HG03442 (cell line): ENCODE data around the gene ATOH8.
A peak's percentile ranks its signal among the peaks of the same experiment; 100 is the strongest.

Experiments used
- ATAC-seq: cut with Tn5 transposase; IDR thresholded peaks from one replicate; pipeline ENCODE4 v1.9.1; 2021; ENCODE audit warnings: mild to moderate bottlenecking, moderate library complexity; ENCODE audit not compliant: unreplicated experiment

Gene ATOH8

DNA sequence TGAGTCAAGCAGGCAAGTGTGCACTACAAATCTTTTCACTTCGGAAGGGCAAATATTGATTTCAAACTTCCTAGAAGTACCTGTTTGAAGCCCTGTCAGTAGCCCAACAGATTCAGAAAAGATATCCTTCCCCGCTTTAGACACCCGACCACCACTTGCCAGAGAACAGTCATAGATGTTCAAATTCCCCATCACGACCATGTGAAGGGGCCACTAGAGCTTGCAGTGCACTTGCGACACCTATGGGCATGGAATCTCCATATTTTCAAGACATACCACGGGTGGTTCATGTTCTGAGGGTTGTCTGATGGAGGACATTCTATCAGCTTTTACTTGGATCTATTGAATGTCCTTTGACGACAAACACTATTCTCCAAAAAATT, 35.8 kb upstream of the ATOH8 start:
- no peak for ATAC-seq

DNA sequence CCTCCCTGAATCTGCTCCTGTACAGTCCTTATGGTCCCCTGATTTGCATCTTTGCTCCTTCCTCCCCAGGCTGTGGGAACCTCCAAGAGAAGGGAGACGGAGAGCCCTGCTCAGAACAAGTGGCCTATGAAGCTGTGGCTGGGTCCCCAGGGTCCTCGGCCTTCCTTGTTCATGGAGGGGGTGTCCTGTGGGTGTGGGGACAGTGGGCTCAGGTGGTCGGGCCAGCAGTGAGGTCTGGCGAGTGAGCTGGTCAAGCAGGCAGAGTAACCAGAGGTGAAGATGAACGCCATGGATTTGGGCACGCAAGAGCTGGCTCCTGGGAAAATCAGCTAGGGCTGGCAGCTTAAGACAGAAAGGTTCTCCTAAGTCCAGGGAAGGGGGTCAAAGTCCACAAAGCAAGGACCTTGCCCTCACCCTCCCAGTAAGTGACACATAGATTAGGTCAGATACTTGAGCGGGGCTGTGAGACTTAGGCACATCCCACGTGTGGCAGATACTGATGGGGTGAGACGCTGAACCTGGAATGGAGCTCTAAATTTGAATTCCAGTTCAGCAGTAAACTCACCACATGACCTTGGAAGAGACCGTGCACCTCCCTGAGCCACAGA, 34.8 kb upstream of the ATOH8 start:
- no peak for ATAC-seq

DNA sequence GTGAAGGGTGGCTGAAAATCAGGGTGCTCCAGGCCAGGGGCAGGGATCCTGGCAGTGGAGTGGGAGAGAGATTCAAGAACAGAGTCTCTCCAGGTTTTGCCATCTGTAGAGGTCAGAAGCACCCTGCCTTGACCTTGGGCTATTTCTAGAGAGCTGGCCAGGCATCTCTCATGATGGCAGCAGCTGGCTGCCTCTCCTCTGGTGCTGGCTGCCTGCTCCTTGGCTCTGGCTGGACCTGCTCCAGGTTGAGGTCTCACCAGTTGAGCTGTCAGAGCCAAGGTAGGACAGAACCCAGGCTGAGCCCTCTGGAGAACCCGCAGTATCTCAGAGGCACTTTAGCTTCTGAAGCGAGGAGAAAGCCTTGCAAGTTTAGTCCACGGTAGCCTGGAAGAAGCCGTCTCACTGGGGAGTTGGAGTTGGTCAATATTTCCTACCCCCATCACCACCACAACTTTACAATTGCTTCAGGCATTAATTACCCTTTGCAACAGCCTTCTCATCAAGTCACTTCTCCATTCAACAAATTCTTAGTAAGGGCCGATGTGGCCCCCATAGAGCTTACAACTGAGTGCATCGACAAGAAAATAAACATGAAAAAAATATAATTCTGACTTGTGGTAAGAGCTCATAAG, 34.1 kb upstream of the ATOH8 start:
- ATAC-seq, result no peak

DNA sequence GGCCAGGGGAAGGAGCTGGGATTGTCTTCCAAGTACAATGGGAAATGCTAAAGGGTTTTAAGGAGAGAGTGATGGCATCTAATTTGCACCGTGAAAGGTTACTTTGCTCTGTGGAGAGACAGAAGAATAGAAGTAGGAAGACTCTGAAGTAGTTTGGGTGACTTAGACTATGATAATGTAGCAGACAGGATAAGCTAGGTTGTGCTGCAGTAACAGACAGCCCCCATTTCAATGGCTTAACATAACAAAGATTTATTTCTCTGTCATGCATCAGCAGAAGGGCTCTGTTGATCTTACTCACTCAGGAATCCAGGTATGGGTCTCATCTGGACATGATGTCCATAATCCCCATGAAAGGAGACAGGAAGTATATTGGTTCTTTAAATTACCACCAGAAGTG, 33.3 kb upstream of the ATOH8 start:
- no peak for ATAC-seq

DNA sequence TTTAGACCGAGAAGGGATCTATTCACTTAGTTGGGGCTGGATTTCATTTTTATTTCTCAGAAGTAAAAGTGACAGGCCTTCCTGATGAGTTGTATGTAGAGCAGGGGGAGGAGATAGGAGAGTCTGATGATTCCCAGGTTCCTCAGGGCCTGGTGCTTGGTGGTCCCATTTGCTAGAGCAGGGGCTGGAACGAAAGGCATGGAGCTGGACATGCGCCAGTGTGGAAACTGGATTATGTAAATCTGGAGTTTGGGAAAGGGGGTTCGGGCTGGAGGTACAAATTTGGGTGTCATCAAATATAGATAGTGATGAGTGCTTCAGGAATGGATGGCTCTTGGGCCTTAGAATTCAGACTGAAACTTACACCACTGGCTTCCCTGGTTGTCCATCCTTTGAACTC, 32.1 kb upstream of the ATOH8 start:
- ATAC-seq, result no peak

DNA sequence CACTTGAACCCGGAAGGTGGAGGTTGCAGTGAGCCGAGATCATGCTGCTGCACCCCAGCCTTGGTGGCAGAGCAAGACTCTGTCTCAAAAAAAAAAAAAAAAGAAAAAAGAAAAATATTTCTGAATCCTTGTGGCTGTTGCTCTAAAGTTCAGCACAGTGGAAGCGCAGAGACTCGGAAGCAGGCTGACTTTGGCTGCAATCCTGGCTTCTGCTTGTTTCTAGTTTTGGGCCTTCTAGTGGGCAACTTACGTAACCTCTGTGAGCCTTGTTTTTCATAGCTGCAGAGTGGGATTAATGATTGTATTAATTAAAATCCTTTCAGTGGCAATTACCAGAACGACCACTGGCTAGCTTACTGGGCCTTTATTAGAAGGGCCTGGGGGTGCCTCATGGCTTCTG, 31.3 kb upstream of the ATOH8 start:
- ATAC-seq, result no peak

DNA sequence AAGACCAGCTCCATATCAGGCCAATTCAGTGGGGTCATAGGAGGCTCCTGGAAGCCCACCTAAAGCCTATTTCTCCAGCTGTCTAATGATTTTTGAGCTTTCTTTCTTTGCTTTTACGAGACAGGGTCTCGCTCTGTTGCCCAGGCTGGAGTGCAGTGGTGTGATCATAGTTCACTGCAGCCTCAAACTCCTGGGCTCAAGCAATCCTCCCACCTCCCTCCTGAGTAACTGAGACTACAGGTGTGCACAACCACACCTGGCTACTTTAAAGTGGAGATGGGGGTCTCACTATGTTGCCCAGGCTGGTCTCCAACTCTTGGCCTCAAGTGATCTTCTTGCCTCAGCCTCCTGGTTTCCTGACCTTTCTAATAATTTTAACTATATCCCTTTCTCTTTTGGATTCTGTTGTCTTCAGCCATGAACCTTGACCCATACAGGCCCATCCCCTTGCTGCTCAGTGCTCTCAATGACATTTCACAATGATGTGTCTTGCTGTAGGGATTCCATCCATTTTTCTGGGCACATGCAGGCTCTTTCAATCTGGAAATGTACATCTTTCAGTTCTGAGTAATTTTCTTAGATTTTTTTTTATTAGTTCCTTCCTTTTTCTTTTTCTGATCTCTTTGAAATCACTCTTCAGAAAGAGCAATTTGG, 30.0 kb upstream of the ATOH8 start:
- ATAC-seq, result no peak

DNA sequence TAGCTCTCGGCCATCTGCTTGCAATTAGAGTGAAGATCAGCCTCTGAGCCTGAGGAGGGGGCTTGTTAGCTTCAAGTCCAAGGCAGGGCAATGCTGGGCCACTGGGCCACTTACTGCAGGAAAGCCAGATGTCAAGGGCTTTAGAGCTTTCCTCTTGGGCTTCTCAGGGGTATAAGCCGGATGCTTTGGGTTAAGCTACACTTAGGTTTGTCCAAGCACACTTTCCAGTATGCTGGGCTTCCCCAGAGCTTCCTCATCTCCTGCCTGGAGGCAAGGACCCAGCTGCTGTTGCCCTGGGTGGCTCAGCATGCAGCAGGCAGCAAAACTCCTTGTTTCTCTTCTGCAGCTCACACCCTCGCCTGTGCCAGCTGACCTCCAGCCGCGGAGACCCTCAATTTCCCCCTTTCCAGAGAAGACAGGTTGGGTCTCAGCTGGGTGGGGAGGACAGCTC, 29.0 kb upstream of the ATOH8 start:
- ATAC-seq, result no peak

DNA sequence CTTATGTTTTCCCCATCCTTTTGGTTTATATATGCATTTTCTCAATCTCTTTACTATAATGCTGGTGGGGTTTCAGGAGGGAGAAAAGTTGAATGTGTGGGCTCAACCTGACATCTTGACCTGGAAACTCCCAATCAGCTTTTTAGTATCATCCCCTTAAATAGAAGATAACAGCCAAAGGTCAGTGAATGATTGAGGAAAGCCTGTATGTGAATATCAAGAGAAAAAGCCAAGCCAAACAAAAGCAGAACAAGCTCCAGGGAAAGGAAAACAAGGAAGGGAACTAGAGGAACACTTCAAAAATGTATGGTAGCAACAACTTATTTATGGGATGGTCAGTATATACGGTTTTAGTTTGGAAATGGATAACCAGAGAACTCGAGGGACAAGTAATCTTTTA, 28.3 kb upstream of the ATOH8 start:
- no peak for ATAC-seq

DNA sequence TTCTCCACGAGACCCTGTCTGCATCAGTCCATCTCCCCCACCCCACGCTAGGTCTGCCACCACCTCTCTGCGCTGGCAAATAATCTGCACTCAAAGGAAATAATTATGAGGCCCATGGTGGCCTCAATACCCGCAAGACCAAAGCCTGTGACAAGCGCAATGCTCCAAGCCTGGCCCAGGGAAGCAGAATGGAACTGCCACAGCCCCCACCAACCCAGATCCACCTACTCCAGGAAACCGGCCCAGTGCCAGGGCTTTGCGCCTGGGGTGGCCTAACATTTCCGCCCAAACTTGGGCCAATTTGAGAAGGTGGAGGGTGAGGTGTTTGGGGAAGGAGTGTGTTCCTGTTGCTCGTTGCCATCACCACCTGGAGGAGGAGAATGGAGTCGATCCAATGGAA, 26.0 kb upstream of the ATOH8 start:
- no peak for ATAC-seq

DNA sequence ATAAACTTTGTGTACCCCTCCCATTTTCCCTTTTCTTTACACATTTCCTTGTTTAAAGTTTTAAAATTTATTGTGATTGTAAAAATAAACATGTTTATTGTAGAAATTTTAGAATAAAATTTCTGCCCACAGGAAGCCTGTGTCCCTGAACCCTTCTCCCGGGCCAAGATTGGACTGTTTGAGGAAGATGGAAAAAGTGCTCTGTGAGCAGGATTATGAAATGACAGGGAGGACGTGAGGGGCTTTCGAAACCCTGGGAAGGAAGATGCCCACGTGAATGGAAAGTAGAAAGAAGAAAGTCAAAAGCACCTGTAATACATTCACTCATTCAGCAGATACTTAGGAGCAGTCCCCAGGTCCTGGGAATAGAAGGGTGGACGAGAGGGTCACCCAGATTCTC, 25.4 kb upstream of the ATOH8 start:
- no peak for ATAC-seq

DNA sequence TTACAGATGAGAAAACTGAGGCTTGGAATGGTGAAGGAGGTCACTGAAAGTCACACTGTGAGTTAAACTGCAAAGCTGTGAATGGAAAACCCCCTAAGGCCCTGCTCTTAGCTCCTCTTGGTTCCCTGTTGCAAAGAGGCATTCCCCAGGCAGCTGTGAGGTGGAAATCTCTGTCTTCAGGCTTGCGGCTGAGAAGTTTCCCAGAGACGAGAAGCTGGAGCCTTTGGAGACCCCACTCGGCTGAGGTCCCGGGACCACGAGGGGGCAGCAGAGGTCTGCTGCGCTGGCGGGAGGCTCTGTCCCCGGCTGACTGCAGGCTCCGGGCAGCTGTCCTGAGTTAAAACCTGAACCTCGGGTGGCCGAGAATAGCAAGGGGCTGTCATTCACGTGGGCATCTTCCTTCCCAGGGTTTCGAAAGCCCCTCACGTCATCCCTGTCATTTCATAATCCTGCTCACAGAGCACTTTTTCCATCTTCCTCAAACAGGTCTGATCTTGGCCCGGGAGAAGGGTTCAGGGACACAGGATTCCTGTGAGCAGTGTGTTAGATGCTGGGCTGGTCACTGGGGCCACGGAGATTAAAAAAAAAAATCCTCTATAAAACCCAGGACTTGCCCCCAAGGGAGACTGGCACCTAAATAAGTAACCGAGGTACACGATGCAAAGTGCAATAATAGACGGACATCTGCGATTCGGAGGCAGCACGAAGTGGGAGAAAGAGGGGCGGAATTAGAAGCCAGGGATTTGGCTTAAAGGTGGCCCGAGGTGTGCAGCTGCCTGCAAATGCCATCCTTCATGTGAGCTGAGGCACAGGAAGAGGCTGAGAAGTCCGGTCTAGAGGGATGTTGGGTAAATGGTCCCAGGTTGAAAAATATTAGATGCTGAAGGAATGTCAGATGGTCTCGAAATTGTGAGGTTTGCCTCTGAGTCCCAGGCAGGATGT, 24.6 kb upstream of the ATOH8 start:
- peak; percentile 69 for ATAC-seq

DNA sequence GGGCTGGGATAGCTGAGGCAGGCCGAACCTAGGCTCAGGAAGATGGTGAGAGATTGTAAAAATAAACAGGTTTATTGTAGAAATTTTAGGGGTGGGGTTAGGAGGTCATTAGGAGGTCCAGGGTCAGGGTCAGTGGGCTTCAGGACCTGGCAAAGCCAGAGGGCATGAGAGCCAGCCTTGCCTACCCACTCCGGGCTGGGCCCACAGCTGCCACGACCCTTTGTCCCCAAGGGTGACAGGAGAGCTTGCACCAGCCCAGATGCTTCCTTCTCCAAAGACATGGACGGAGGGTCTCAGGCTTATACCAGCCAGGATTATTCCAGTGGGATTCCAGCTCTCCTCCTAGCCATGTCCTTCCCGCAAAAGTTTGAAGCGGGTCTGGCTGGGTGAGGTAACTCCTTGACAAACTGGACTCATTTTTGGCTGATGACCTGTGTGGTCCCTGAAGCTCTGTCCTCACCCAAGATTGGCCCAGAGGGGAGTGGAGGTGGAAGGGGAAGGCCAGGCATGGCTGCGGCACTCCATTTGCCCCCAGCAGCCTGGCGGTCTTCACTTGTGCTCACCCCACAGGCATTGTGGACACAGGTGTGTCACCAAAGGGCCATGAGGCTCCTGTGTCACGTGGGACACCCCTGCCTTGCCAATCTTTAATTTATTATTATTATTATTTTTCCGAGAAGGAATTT, 23.8 kb upstream of the ATOH8 start:
- no peak for ATAC-seq

DNA sequence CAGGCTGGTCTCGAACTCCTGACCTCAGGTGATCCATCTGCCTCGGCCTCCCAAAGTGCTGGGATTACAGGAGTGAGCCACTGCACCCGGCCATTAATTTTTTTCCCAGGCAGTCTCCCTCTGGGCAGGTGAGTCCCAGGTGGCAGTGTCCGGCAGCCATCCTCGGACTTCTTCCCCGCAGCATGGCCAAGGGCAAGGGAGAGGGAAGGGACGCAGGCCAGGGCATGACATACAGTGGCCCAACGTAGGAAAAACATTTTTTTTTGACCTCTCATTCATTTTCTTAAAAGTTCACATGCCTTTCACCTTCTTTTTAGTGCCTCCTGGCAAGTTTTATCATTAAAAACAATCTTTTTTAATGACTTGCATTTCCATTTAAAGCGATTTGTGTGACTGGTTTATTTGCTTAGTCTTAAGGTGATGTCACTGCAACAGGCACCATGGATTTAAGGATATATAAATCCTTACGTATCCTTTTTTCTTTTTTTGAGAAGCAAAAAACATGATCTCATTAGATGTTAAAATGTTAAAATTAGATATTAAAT, 23.0 kb upstream of the ATOH8 start:
- no peak for ATAC-seq

DNA sequence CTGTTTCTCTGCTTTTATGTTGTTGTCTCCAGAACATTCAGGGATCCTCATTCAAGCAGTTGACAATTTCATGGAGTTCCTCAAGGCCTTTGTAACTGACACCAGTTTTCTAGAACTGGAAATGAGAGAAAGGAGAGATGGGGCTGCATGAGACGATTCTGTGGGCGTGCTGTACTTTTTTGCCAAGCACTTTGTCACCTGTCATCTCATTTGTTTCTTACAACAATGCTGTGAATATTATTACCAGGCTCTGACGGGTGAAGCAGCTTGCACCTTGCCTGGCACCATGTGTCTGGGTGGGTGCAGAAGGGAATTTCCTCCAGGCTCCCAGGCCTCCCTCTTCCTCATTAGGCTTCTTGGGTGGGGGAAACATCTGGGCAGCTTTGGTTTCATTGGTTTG, 22.2 kb upstream of the ATOH8 start:
- ATAC-seq, result no peak

DNA sequence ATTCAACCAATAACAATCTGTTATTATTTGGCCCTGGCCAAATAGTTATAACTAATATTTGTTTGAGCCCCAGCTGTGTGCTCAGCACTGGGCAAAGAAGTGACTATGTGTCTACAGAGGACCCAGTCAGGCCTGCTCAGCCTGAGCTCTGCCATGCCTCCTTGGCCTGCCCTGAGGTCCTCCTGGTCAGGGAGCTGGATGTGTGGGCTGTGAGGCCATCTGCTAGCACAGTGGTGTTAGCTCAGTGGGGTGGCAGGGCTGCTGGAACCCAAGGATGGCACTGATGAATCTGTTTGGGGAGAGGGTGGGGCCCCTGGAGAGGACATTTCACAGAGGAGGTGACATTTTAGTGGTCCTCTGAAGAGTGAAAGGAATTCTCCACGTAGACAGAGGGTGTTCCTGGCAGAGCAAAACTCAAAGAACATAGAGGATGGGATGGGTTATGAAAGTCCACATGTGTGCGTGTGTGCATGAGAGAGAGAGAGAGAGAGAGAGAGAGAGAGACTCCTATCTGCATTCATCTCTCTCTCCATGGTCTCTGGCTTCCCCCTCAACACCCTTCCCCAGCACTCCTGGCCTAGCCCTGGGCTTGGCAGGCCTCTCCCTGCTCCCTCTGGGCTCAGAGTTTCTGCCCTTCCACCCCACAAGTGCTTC, 21.2 kb upstream of the ATOH8 start:
- no peak for ATAC-seq

DNA sequence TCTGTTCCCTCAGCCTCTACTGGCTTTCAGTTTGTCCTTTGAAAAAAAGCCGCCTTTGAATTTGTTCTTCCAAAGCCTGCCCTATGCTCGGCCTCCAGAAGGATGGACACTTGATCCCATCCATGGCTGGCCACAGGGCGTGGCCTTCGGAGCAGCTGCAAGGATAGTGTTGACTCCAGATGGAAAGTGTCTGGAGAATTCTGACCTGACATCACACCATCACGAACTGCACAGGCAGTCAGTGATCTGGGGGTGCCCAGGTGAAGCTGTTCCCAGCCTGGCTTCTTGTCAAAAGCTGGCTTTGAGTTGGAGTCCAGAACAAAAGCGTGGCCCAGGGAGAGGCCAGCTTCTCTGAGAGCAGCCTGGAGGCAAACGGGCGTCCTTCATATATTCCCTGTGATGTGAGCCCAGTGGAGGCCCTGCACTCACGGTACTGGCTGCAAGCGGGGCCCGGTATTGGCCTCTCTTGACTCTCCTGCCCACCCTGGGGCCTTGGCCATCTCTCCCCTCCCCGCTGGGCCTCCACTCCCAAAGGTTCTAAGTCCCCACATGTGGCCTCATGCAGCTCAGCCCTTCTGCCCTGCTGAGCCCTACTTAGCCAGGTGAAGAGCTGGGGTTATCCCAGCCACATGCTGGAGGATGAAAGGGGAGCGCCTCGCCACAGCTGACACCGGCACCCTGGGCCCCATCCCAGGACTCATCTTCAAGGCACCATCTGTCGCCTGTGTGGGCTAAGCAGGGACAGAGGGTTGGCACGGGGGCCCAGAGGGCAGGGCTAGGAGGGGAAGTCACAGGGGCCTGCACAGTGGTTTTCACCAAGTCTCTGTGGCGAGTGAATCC, 20.4 kb upstream of the ATOH8 start:
- ATAC-seq, result no peak

DNA sequence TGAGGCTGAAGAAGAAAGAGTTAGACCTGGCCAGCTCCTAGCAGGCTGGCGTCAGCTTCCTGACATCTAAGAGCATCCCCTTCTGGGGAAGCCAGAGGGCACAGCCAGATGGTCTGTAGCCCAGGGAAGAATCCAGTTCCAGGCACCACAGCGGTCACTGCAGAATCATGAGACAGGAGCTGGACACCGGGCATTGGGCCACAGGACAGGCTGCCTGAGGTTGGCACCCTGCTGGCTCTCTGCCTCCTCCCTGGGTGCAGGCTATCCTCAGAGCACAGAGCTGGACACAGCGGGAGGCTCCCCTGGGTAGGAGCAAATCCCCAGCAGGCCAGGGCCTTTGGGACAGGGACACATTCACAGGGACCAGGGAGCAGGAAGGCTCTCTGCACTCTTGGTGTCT, 19.8 kb upstream of the ATOH8 start:
- no peak for ATAC-seq

DNA sequence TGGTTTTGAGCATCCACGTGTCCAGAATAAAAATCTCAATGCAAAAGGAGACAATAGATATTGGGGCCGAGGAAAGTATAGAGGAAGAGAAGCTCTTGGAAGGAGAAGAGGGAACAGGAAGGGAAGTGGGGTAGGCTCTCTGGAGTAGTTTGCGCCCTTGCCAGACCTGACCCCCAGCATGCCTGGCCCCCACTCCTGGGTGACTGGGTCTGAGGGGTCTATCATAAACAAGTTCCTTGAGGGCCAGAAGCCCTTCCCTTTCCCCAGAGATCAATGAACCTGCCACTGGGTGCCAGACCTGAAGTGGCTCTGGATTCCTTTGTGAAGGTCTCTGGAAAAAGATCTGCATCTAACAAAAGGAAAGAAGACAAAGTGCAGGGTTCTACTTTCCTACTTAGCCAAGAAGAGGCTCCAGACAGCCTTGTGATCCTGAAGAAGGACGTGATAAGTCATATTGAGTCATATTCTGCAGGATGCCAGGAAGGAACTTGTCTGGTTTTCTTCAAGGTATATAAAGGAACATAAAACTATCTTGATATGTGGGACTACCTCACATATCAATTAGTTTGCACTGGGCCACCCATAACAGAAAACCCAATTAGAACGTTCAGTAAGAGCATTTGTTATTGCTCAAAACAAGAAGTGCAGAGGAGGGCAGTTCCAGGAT, 18.7 kb upstream of the ATOH8 start:
- ATAC-seq, result no peak
